AG04449 (cell line): ENCODE data around the gene TMEM163.

Source experiments
- CTCF ChIA-PET: fragments of 350-600 bp; formaldehyde crosslinking; extraction: SDS; loops from one replicate; lab custom pipeline; 2021; ENCODE audit warnings: antibody characterized with exemption; lab: Yijun Ruan, JAX
- POLR2A ChIA-PET: fragments of 400-600, 350-600 bp; formaldehyde crosslinking; extraction: SDS; loops from one replicate; lab custom pipeline; 2020; ENCODE audit warnings: antibody characterized with exemption, inconsistent platforms; lab: Yijun Ruan, JAX
- DNase-seq: peaks from one replicate; pipeline ENCODE4 v3.0.0-alpha.2; 2010; ENCODE audit warnings: low read depth, low spot score
- H3K4me3 ChIP-seq: 2 replicates; pipeline ENCODE4 v1.5.1; 2011; ENCODE audit warnings: low read depth, mild to moderate bottlenecking, control low read depth, low read length
- CTCF ChIP-seq: IDR thresholded peaks from one replicate; pipeline ENCODE4 v1.5.1; 2011; ENCODE audit warnings: mild to moderate bottlenecking, moderate library complexity, low read length, control low read depth, inconsistent platforms; ENCODE audit not compliant: insufficient read depth; ENCODE audit errors: missing control alignments

TMEM163 gene

DNA sequence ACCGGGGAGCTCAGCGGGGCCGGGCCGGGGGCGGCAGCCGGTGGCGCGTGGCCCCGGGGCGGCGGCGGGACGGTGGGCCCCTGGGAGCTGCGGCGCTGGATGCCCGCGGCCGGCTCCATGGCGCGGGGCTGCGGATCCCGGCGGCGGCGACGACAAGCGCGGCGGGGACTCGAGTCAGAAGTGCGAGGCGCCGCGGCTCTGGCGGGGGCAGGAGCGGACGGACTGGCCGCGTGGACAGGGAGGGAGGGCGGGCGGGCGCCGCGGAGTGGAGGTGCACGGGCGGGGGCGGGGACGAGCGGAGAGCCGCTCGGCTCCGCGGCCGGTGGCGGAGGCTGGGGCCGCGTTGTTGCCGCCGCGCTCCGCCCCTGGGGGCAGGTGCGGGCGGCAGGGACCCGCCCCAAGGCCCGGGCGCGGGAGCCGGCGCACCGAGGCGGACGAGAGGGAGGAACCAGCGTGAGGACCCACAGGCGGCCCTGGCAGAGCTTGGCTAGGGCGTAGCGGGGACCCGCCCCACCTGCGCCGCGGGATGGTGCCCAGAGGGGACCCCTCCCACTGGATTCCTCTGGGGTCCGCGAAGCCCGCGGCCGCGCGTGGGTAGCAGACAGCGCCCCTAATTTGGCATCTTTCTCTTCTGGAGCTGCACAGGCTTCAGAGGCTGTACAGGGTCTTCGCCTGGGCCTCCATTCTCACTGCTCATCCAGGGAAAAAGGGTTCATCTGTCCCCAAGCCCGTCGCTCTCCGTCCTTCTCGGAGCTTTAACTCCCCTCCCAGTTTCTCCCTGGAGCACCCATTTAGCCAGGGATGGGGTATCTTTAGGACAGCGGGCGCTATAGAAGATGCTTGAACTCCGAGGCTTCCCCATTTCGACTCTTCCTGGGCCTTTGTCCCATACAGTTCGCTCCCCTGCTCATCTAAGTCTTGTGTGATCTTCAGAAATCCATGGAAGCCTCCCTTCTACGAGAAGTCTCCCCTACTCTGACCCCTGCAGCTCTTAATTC, at the start of gene TMEM163:
Gene TMEM163, minus strand, starts transcription at position 184 of the 998 bp plus-strand sequence.
- no peak for DNase-seq
- POLR2A ChIA-PET, result no interaction called here
- TF ChIP-seq CTCF, result no peak
- no peak within 1 kb of the TSS for H3K4me3 ChIP-seq
- CTCF ChIA-PET, result no interaction called here

- H3K4me3 ChIP-seq, result no peak overlapping the region
- ChIA-PET POLR2A (no interaction called here), CTCF (no interaction called here)
- no peak for TF ChIP-seq CTCF
- DNase-seq, result no peak
Observed at GRCh38 chr2:134766583-134766982, 47.8 kb upstream of the TMEM163 start.

DNA sequence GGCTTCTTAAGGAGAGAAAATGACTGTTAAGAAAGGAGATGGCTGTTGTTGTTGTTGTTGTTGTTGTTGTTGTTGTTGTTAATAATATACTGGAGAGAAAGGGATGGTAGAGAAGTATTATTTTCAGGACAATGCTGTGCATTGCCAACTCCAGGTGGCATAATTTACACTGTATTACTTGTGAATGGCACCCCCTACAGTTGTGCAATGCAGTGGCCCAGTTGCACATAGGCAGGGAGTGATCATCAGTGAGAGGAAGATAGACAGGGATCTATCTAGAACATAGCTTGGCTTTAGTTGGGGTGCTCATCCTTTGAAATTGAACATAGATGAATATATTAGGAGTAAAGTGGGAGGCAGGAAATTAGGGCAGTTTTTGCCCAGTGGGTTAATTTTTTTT, 47.2 kb upstream of the TMEM163 start:
- CTCF ChIA-PET, result no interaction called here
- no peak for TF ChIP-seq CTCF
- POLR2A ChIA-PET, result no interaction called here
- H3K4me3 ChIP-seq, result no peak overlapping the region
- DNase-seq, result no peak

DNA sequence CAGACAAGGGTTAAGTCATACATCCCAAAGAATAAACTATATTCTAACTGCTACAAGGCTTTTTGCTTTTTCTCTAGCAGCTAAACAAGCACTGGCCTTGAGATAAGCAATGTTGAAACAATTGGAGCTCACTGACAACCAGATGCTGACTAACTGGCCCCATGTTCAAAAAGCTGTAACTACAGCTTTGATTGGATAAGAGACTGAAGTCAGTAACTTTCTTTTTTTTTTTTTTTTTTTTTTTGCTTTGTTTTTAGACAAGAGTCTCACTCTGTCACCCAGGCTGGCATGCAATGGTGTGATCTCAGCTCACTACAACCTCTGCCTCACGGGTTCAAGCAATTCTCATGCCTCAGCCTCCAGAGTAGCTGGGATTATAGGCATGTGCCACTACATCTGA, 45.4 kb upstream of the TMEM163 start:
- ChIA-PET POLR2A (no interaction called here), CTCF (no interaction called here)

GRCh38 chr2:134763164-134763710, 44.4 kb upstream of the TMEM163 start:
- CTCF ChIA-PET, result no interaction called here

More for the DNA sequence above, 45.4 kb upstream of the TMEM163 start:
- DNase-seq, result no peak
- TF ChIP-seq CTCF, result no peak
- no peak overlapping the region for H3K4me3 ChIP-seq

More at GRCh38 chr2:134763164-134763710, 44.4 kb upstream of the TMEM163 start:
- no peak overlapping the region for H3K4me3 ChIP-seq
- no peak for DNase-seq
- POLR2A ChIA-PET, result no interaction called here
- TF ChIP-seq CTCF, result no peak
